Embryonic facial prominence (tissue), 1 donor: ENCODE results near the gene PAK5.

Source experiments
- DNase-seq: peaks from one replicate; pipeline ENCODE4 v3.0.0-alpha.2; 2016; ENCODE audit errors: extremely low spot score

PAK5 gene

GRCh38 chr20:9616455-9616805 lies 222.4 kb downstream of the PAK5 start:
- DNase-seq: no peak

- DNase-seq: no peak
These were observed 223.0 kb downstream of the PAK5 start for GRCh38 chr20:9615766-9616454.

- no peak for DNase-seq
These were observed 223.8 kb downstream of the PAK5 start for GRCh38 chr20:9615118-9615517.

- DNase-seq: no peak
These were observed 225.0 kb downstream of the PAK5 start for GRCh38 chr20:9613871-9614270.

- no peak for DNase-seq
These were observed 227.0 kb downstream of the PAK5 start for GRCh38 chr20:9611921-9612320.

GRCh38 chr20:9610665-9611064 lies 228.2 kb downstream of the PAK5 start:
- no peak for DNase-seq

GRCh38 chr20:9609887-9610502 lies 228.9 kb downstream of the PAK5 start:
- DNase-seq: peak; percentile 37

GRCh38 chr20:9608639-9609340 lies 230.1 kb downstream of the PAK5 start:
- no peak for DNase-seq

- DNase-seq: no peak
These were observed 236.1 kb downstream of the PAK5 start for GRCh38 chr20:9602847-9603183.

GRCh38 chr20:9600562-9600961 lies 238.3 kb downstream of the PAK5 start:
- no peak for DNase-seq

- DNase-seq: no peak
These were observed 241.3 kb downstream of the PAK5 start for GRCh38 chr20:9597547-9597946.

GRCh38 chr20:9595763-9596162 lies 243.1 kb downstream of the PAK5 start:
- DNase-seq: no peak

GRCh38 chr20:9594284-9594875 lies 244.5 kb downstream of the PAK5 start:
- no peak for DNase-seq

- DNase-seq: no peak
These were observed 246.5 kb downstream of the PAK5 start for GRCh38 chr20:9592419-9592818.

GRCh38 chr20:9591080-9591479 lies 247.8 kb downstream of the PAK5 start:
- no peak for DNase-seq

GRCh38 chr20:9590189-9590588 lies 248.7 kb downstream of the PAK5 start:
- DNase-seq: no peak

- DNase-seq: no peak
These were observed 250.2 kb downstream of the PAK5 start for GRCh38 chr20:9588706-9589105.

- no peak for DNase-seq
These were observed 255.7 kb downstream of the PAK5 start for GRCh38 chr20:9583151-9583550.

GRCh38 chr20:9582137-9582536 lies 256.7 kb downstream of the PAK5 start:
- no peak for DNase-seq

- no peak for DNase-seq
These were observed 257.4 kb downstream of the PAK5 start for GRCh38 chr20:9581509-9581908.

- DNase-seq: no peak
These were observed 260.3 kb downstream of the PAK5 start for GRCh38 chr20:9578594-9578993.

- no peak for DNase-seq
These were observed 261.5 kb downstream of the PAK5 start for GRCh38 chr20:9577397-9577796.

GRCh38 chr20:9576695-9577094 lies 262.2 kb downstream of the PAK5 start:
- no peak for DNase-seq
